Activated CD8-positive, alpha-beta T cell treated with anti-CD3 and anti-CD28 coated beads for 36 hours (primary cell): Measurements from ENCODE around the gene PSKH1. TPM values are rescaled to one million over a fixed set of nuclear protein-coding genes. Genes with fewer than 3 reads are reported as not detected.

Source experiments
- ATAC-seq: fragments of 200-7000 bp; cut with Tn5 transposase; one replicate; pipeline ENCODE4 v1.10.0; 2021; ENCODE audit warnings: mild to moderate bottlenecking, moderate library complexity
- CTCF ChIA-PET: fragments of 350-600 bp; sonication (Branson Sonifier 250); formaldehyde crosslinking; loops from one replicate; lab custom pipeline; 2021; ENCODE audit warnings: antibody characterized with exemption; lab: Charles Lee
- POLR2A ChIA-PET: fragments of 350-600 bp; sonication (Branson Sonifier 250); formaldehyde crosslinking; loops from one replicate; lab custom pipeline; 2021; ENCODE audit warnings: antibody characterized with exemption; lab: Charles Lee
- DNase-seq: peaks from one replicate; pipeline ENCODE4 v3.0.0-alpha.2; 2020
- H3K27ac Mint-ChIP-seq: one replicate; pipeline ENCODE4 v1.8.0; 2021; ENCODE audit warnings: mild to moderate bottlenecking, mixed read lengths
- H3K27me3 Mint-ChIP-seq: one replicate; pipeline ENCODE4 v1.8.0; 2021; ENCODE audit warnings: mixed read lengths
- H3K36me3 Mint-ChIP-seq: one replicate; pipeline ENCODE4 v1.8.0; 2021; ENCODE audit warnings: low read depth, mixed read lengths
- H3K4me1 Mint-ChIP-seq: one replicate; pipeline ENCODE4 v1.8.0; 2021; ENCODE audit warnings: low read depth, mixed read lengths
- H3K4me3 Mint-ChIP-seq: one replicate; pipeline ENCODE4 v1.8.0; 2021; ENCODE audit warnings: mild to moderate bottlenecking, moderate library complexity, mixed read lengths
- H3K9me3 Mint-ChIP-seq: one replicate; pipeline ENCODE4 v1.8.0; 2021; ENCODE audit warnings: mixed read lengths
- intact Hi-C: fragments of 100-400 bp; cut with micrococcal nuclease; formaldehyde crosslinking; loops from one replicate; pipeline ENCODE4 v1.10.0; 2022
- total RNA-seq, 2 experiments: library from RNA; stranded (reverse); gene quantifications; one replicate each; pipeline ENCODE4 v1.2.3, GENCODE V29; 2021
- TF ChIP-seq, protein P1 (sequence below): fragments of 200-600 bp; IDR thresholded peaks from one replicate; pipeline ENCODE4 v1.8.0; 2022; ENCODE audit warnings: antibody characterized with exemption, mild to moderate bottlenecking

Gene PSKH1
- total RNA-seq, 2 experiments from 2014 or later = 8.4 to 8.5 TPM

- Mint-ChIP-seq H3K4me3 (no peak overlapping the region), H3K36me3 (peaks cover 11% of the 10 kb centered on the region), H3K9me3 (no peaks in the 10 kb centered on the region), H3K27ac (no peak overlapping the region), H3K27me3 (no peaks in the 10 kb centered on the region), H3K4me1 (peaks cover 2% of the 10 kb centered on the region)
- ATAC-seq (no peak), DNase-seq (no peak)
- intact Hi-C loops = no loop called here
- TF ChIP-seq, protein P1, sequence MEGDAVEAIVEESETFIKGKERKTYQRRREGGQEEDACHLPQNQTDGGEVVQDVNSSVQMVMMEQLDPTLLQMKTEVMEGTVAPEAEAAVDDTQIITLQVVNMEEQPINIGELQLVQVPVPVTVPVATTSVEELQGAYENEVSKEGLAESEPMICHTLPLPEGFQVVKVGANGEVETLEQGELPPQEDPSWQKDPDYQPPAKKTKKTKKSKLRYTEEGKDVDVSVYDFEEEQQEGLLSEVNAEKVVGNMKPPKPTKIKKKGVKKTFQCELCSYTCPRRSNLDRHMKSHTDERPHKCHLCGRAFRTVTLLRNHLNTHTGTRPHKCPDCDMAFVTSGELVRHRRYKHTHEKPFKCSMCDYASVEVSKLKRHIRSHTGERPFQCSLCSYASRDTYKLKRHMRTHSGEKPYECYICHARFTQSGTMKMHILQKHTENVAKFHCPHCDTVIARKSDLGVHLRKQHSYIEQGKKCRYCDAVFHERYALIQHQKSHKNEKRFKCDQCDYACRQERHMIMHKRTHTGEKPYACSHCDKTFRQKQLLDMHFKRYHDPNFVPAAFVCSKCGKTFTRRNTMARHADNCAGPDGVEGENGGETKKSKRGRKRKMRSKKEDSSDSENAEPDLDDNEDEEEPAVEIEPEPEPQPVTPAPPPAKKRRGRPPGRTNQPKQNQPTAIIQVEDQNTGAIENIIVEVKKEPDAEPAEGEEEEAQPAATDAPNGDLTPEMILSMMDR = no peak
- CTCF ChIA-PET = interaction anchor here (0.7 to 1.6 kb wide), 4 partner anchors 11 to 94 kb away, joined by 3 to 4 read pairs (median 4); partner anchors contain the start of gene PSMB10
- POLR2A ChIA-PET = interaction anchor here (1.0 kb wide), 1 partner anchor 10 kb away, joined by 4 read pairs; the partner anchor contains the start of gene PSMB10
Measured at GRCh38 chr16:67946966-67947558, 54.0 kb downstream of the PSKH1 start.

DNA sequence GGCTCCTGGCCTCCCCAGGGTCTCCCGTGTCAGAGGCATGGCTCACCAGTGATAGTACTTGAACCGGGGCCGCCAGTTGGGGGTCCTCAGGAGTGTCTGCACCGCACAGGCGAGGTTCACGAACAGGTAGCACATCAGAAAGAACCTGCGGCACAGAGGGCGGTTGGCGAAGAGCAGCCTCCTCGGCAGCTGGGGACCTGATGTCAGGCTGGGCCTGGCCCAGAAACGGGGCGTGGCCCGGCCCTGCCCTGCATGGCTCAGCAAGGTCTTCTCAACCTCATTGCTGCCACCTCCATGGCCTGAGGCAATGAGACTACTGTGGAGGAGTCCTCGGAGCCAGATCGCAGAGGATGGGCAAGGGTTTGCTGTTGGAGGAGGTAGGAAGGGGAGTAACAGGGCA lies 55.0 kb downstream of the PSKH1 start:
- ChIA-PET CTCF (no interaction called here), POLR2A (interaction anchor here (1.0 kb wide), 1 partner anchor 11 kb away, joined by 4 read pairs; the partner anchor contains the start of gene PSMB10)
- TF ChIP-seq, protein P1 = no peak
- no peak for DNase-seq
- Mint-ChIP-seq H3K9me3 (no peaks in the 10 kb centered on the region), H3K27ac (no peak overlapping the region), H3K4me3 (no peak overlapping the region), H3K27me3 (no peaks in the 10 kb centered on the region), H3K36me3 (peaks cover 11% of the 10 kb centered on the region), H3K4me1 (no peaks in the 10 kb centered on the region)
- no peak for ATAC-seq
- intact Hi-C loops = no loop called here

GRCh38 chr16:67949645-67950044 lies 56.6 kb downstream of the PSKH1 start:
- TF ChIP-seq, protein P1 = no peak
- POLR2A ChIA-PET = interaction anchor here (0.8 to 1.8 kb wide), 4 partner anchors 9 to 15 kb away, joined by 3 to 5 read pairs (median 4); partner anchors contain the start of gene PSMB10
- no peak for DNase-seq
- H3K27ac Mint-ChIP-seq = no peak overlapping the region
- H3K9me3 Mint-ChIP-seq = no peaks in the 10 kb centered on the region
- no peak overlapping the region for H3K4me3 Mint-ChIP-seq
- CTCF ChIA-PET = interaction anchor here (2.7 kb wide), 1 partner anchor 8 kb away, joined by 18 read pairs; no protein-coding TSS in a partner anchor
- peaks cover 11% of the 10 kb centered on the region for H3K36me3 Mint-ChIP-seq
- H3K4me1 Mint-ChIP-seq = no peaks in the 10 kb centered on the region
- intact Hi-C loops = no loop called here
- no peaks in the 10 kb centered on the region for H3K27me3 Mint-ChIP-seq
- ATAC-seq = no peak

DNA sequence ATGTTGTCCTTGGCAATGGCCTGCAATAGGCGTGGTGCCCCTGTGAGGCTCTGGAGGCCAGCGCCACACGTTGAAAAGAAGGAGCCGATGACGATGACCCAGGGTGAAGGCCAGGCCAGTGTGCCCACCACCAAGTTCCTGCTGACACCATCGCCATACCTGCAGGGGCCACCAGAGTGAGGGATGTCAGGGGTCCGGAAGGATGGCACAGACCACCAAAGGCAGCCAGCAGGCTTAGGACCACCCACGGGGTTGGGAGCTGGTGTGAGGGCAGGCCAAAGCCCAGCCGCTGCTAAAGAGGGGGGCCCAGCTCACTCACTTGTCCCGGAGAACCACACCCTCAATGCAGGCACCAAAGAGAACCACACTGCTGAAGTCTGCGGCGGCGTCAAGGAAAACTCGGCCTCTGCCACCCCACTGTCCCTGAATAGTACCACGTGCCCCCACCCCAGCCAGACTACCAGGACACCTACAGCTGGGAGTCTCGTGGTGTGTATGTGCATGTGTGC lies 57.3 kb downstream of the PSKH1 start:
- H3K9me3 Mint-ChIP-seq = no peaks in the 10 kb centered on the region
- no peak for DNase-seq
- intact Hi-C loops = no loop called here
- no peak overlapping the region for H3K27ac Mint-ChIP-seq
- no peak overlapping the region for H3K4me3 Mint-ChIP-seq
- H3K27me3 Mint-ChIP-seq = no peaks in the 10 kb centered on the region
- ATAC-seq = no peak
- H3K36me3 Mint-ChIP-seq = peaks cover 17% of the 10 kb centered on the region
- ChIA-PET POLR2A (interaction anchor here (1.0 to 1.8 kb wide), 2 partner anchors 10 to 11 kb away, joined by 3 to 4 read pairs; no protein-coding TSS in a partner anchor), CTCF (interaction anchor here (2.7 kb wide), 1 partner anchor 9 kb away, joined by 18 read pairs; no protein-coding TSS in a partner anchor)
- H3K4me1 Mint-ChIP-seq = no peaks in the 10 kb centered on the region
- TF ChIP-seq, protein P1 = no peak

- H3K4me3 Mint-ChIP-seq = no peak overlapping the region
- no peak for DNase-seq
- ChIA-PET POLR2A (interaction anchor here (0.5 to 1.8 kb wide), 3 partner anchors 11 to 377 kb away, joined by 3 to 4 read pairs (median 3); no protein-coding TSS in a partner anchor), CTCF (interaction anchor here (0.5 to 2.7 kb wide), 2 partner anchors 10 to 182 kb away, joined by 3 to 18 read pairs; no protein-coding TSS in a partner anchor)
- intact Hi-C loops = no loop called here
- H3K27me3 Mint-ChIP-seq = no peaks in the 10 kb centered on the region
- H3K9me3 Mint-ChIP-seq = no peaks in the 10 kb centered on the region
- peaks cover 12% of the 10 kb centered on the region for H3K36me3 Mint-ChIP-seq
- TF ChIP-seq, protein P1 = no peak
- H3K27ac Mint-ChIP-seq = no peak overlapping the region
- no peaks in the 10 kb centered on the region for H3K4me1 Mint-ChIP-seq
- no peak for ATAC-seq
Measured at GRCh38 chr16:67951485-67951884, 58.4 kb downstream of the PSKH1 start.
